K562 (cell line): ENCODE measurements around the gene CAPN2. TPM values are rescaled to one million over a fixed set of nuclear protein-coding genes. Genes with fewer than 3 reads are reported as not detected.

Experiments used
- DPF2 ChIP-seq: fragments of 450-650 bp; IDR thresholded peaks from 2 replicates; pipeline ENCODE4 v1.6.1; 2016
- EGR1 ChIP-seq: fragments of 450-650 bp; conservative IDR thresholded peaks from 2 replicates; pipeline ENCODE4 v1.6.1; 2017; ENCODE audit warnings: mild to moderate bottlenecking
- IFI16 ChIP-seq: fragments of 250-450 bp; sonication (Bioruptor Pico); IDR thresholded peaks from 2 replicates; pipeline ENCODE4 v2.1.2; 2022; ENCODE audit warnings: mild to moderate bottlenecking, inconsistent platforms
- ILF3 ChIP-seq: fragments of 450-650 bp; IDR thresholded peaks from 2 replicates; pipeline ENCODE4 v1.6.1; 2018; ENCODE audit warnings: antibody characterized with exemption, mild to moderate bottlenecking, moderate library complexity, borderline replicate concordance
- MTA2 ChIP-seq: fragments of 450-650 bp; IDR thresholded peaks from 2 replicates; pipeline ENCODE4 v1.6.1; 2016; ENCODE audit warnings: low read depth
- NFRKB ChIP-seq: fragments of 450-650 bp; IDR thresholded peaks from 2 replicates; pipeline ENCODE4 v1.6.1; 2016; ENCODE audit warnings: low read depth
- NFYB ChIP-seq: IDR thresholded peaks from 2 replicates; pipeline ENCODE4 v1.6.1; 2011; ENCODE audit warnings: mild to moderate bottlenecking, moderate library complexity; ENCODE audit not compliant: insufficient read length; ENCODE audit errors: extremely low read depth
- POU5F1 ChIP-seq: fragments of 150-350 bp; IDR thresholded peaks from 2 replicates; pipeline ENCODE4 v1.6.1; 2014; ENCODE audit warnings: borderline replicate concordance, low read length, low read depth, mild to moderate bottlenecking; ENCODE audit not compliant: partially characterized antibody
- U2AF2 ChIP-seq: fragments of 200-400 bp; formaldehyde crosslinking; optimal IDR thresholded peaks from 2 replicates; pipeline ENCODE3; 2017; ENCODE audit warnings: low read depth, mild to moderate bottlenecking, low read length
- ZNF316 ChIP-seq: fragments of 450-650 bp; IDR thresholded peaks from 2 replicates; pipeline ENCODE4 v1.6.1; 2016
- ZNF785 ChIP-seq: fragments of 250-450 bp; sonication (Bioruptor Pico); IDR thresholded peaks from 2 replicates; pipeline ENCODE4 v1.4.0; 2020; ENCODE audit warnings: mild to moderate bottlenecking
- polyA plus RNA-seq, 8 experiments: library from polyadenylated mRNA; depleted of rRNA in 4 of 8; stranded (reverse) in 5 of 8; unstranded in 3 of 8; fragments of >200 nt; fragmentation: Nextera tagmentation in 2 of 8; fragmentation: Illumina TruSeq in 1 of 8; extraction: Ambion mirVana in 2 of 8; extraction: Trizol in 1 of 8; gene quantifications; 2 replicates each; pipeline versions ENCODE4 v1.2.1 to v1.2.3, GENCODE V29; 2011 to 2014; ENCODE audit warnings: inconsistent platforms in 1 of 8, missing spikeins in 1 of 8
- total RNA-seq, 7 experiments: library from RNA; depleted of rRNA in 6 of 7; stranded (reverse); fragments of >200 nt in 6 of 7; fragmentation: Illumina TruSeq in 2 of 7; extraction: Trizol in 2 of 7; gene quantifications; 2 replicates each; pipeline versions ENCODE4 v1.2.1 to v1.2.3, GENCODE V29; 2011 to 2021; ENCODE audit warnings: low replicate concordance in 1 of 7
- TF ChIP-seq, protein P1 (sequence below): fragments of 250-450 bp; sonication (Bioruptor Pico); IDR thresholded peaks from 2 replicates; pipeline ENCODE4 v1.5.0; 2022; ENCODE audit warnings: mild to moderate bottlenecking
- TF ChIP-seq, protein P2 (sequence below): sonication (generic); formaldehyde crosslinking; IDR thresholded peaks from 2 replicates; pipeline ENCODE4 v1.8.1; 2023; ENCODE audit warnings: missing genetic modification reagents, mild to moderate bottlenecking, borderline replicate concordance
- TF ChIP-seq, protein P3 (sequence below): fragments of 250-450 bp; sonication (Bioruptor Pico); IDR thresholded peaks from 2 replicates; pipeline ENCODE4 v1.4.0; 2020; ENCODE audit warnings: mild to moderate bottlenecking, moderate library complexity
- TF ChIP-seq, protein P4 (sequence below): fragments of 450-650 bp; IDR thresholded peaks from 2 replicates; pipeline ENCODE4 v1.6.1; 2017; ENCODE audit warnings: antibody characterized with exemption, mild to moderate bottlenecking

Gene CAPN2
- total and polyA plus RNA-seq, 9 of the 15 experiments (the other 6 are each of a cell fraction or from before 2014, with no cell fraction given) = 24.6 to 157 (median 101) TPM

DNA sequence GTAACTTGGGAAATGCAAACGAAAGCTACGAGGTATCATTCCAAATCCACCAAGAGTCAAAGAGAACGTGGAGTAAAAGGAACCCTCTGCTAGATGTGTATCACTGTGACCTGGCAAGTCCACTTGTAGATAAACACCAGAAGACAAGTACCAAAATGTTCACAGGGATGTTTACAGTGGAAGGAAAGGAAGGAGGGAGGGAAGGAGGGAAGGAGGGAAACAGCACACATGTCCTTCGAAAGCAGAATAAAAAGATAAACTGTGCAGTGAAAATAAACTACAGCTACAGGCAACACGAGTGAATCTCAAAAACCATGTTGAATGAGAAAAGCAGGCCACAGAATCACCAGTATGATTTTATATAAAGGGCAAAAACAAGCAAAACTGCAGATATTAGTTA is 73.5 kb downstream of the CAPN2 start (continued):
- TF ChIP-seq IFI16 = no peak
- TF ChIP-seq EGR1 = no peak
- no peak for TF ChIP-seq U2AF2
- no peak for TF ChIP-seq POU5F1
- TF ChIP-seq NFRKB = 0 out of 2 replicates have a peak, but pooled peaks have one; percentile 41
- TF ChIP-seq ZNF316 = no peak
- TF ChIP-seq, protein P1, sequence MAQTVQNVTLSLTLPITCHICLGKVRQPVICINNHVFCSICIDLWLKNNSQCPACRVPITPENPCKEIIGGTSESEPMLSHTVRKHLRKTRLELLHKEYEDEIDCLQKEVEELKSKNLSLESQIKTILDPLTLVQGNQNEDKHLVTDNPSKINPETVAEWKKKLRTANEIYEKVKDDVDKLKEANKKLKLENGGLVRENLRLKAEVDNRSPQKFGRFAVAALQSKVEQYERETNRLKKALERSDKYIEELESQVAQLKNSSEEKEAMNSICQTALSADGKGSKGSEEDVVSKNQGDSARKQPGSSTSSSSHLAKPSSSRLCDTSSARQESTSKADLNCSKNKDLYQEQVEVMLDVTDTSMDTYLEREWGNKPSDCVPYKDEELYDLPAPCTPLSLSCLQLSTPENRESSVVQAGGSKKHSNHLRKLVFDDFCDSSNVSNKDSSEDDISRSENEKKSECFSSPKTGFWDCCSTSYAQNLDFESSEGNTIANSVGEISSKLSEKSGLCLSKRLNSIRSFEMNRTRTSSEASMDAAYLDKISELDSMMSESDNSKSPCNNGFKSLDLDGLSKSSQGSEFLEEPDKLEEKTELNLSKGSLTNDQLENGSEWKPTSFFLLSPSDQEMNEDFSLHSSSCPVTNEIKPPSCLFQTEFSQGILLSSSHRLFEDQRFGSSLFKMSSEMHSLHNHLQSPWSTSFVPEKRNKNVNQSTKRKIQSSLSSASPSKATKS (CRISPR knock-in tag) = no peak
- peak; percentile 77 for TF ChIP-seq DPF2
- TF ChIP-seq ILF3 = no peak
- TF ChIP-seq, protein P2, sequence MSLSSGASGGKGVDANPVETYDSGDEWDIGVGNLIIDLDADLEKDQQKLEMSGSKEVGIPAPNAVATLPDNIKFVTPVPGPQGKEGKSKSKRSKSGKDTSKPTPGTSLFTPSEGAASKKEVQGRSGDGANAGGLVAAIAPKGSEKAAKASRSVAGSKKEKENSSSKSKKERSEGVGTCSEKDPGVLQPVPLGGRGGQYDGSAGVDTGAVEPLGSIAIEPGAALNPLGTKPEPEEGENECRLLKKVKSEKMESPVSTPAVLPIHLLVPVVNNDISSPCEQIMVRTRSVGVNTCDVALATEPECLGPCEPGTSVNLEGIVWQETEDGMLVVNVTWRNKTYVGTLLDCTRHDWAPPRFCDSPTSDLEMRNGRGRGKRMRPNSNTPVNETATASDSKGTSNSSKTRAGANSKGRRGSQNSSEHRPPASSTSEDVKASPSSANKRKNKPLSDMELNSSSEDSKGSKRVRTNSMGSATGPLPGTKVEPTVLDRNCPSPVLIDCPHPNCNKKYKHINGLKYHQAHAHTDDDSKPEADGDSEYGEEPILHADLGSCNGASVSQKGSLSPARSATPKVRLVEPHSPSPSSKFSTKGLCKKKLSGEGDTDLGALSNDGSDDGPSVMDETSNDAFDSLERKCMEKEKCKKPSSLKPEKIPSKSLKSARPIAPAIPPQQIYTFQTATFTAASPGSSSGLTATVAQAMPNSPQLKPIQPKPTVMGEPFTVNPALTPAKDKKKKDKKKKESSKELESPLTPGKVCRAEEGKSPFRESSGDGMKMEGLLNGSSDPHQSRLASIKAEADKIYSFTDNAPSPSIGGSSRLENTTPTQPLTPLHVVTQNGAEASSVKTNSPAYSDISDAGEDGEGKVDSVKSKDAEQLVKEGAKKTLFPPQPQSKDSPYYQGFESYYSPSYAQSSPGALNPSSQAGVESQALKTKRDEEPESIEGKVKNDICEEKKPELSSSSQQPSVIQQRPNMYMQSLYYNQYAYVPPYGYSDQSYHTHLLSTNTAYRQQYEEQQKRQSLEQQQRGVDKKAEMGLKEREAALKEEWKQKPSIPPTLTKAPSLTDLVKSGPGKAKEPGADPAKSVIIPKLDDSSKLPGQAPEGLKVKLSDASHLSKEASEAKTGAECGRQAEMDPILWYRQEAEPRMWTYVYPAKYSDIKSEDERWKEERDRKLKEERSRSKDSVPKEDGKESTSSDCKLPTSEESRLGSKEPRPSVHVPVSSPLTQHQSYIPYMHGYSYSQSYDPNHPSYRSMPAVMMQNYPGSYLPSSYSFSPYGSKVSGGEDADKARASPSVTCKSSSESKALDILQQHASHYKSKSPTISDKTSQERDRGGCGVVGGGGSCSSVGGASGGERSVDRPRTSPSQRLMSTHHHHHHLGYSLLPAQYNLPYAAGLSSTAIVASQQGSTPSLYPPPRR = no peak
- TF ChIP-seq, protein P3, sequence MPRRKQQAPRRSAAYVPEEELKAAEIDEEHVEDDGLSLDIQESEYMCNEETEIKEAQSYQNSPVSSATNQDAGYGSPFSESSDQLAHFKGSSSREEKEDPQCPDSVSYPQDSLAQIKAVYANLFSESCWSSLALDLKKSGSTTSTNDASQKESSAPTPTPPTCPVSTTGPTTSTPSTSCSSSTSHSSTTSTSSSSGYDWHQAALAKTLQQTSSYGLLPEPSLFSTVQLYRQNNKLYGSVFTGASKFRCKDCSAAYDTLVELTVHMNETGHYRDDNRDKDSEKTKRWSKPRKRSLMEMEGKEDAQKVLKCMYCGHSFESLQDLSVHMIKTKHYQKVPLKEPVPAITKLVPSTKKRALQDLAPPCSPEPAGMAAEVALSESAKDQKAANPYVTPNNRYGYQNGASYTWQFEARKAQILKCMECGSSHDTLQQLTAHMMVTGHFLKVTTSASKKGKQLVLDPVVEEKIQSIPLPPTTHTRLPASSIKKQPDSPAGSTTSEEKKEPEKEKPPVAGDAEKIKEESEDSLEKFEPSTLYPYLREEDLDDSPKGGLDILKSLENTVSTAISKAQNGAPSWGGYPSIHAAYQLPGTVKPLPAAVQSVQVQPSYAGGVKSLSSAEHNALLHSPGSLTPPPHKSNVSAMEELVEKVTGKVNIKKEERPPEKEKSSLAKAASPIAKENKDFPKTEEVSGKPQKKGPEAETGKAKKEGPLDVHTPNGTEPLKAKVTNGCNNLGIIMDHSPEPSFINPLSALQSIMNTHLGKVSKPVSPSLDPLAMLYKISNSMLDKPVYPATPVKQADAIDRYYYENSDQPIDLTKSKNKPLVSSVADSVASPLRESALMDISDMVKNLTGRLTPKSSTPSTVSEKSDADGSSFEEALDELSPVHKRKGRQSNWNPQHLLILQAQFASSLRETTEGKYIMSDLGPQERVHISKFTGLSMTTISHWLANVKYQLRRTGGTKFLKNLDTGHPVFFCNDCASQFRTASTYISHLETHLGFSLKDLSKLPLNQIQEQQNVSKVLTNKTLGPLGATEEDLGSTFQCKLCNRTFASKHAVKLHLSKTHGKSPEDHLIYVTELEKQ (CRISPR knock-in tag) = no peak
- TF ChIP-seq NFYB = no peak
- no peak for TF ChIP-seq ZNF785
- TF ChIP-seq MTA2 = peak; percentile 35; the same call in 1 of the 2 replicates
- TF ChIP-seq, protein P4, sequence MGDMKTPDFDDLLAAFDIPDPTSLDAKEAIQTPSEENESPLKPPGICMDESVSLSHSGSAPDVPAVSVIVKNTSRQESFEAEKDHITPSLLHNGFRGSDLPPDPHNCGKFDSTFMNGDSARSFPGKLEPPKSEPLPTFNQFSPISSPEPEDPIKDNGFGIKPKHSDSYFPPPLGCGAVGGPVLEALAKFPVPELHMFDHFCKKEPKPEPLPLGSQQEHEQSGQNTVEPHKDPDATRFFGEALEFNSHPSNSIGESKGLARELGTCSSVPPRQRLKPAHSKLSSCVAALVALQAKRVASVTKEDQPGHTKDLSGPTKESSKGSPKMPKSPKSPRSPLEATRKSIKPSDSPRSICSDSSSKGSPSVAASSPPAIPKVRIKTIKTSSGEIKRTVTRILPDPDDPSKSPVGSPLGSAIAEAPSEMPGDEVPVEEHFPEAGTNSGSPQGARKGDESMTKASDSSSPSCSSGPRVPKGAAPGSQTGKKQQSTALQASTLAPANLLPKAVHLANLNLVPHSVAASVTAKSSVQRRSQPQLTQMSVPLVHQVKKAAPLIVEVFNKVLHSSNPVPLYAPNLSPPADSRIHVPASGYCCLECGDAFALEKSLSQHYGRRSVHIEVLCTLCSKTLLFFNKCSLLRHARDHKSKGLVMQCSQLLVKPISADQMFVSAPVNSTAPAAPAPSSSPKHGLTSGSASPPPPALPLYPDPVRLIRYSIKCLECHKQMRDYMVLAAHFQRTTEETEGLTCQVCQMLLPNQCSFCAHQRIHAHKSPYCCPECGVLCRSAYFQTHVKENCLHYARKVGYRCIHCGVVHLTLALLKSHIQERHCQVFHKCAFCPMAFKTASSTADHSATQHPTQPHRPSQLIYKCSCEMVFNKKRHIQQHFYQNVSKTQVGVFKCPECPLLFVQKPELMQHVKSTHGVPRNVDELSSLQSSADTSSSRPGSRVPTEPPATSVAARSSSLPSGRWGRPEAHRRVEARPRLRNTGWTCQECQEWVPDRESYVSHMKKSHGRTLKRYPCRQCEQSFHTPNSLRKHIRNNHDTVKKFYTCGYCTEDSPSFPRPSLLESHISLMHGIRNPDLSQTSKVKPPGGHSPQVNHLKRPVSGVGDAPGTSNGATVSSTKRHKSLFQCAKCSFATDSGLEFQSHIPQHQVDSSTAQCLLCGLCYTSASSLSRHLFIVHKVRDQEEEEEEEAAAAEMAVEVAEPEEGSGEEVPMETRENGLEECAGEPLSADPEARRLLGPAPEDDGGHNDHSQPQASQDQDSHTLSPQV = peak; percentile 59
